GM12874 (cell line): ENCODE results near the gene PPP1R15B.

Source experiments
- CTCF ChIP-seq: IDR thresholded peaks from 2 replicates; pipeline ENCODE4 v1.5.1; 2011; ENCODE audit warnings: low read depth, mild to moderate bottlenecking, control low read depth, low read length, moderate library complexity; ENCODE audit not compliant: insufficient read depth

PPP1R15B gene

GRCh38 chr1:204376465-204376864 is 35.2 kb downstream of the PPP1R15B start:
- TF ChIP-seq CTCF, result no peak

- TF ChIP-seq CTCF, result no peak
Measured at GRCh38 chr1:204373911-204374310, 37.7 kb downstream of the PPP1R15B start.

GRCh38 chr1:204370176-204370575 is 41.4 kb downstream of the PPP1R15B start:
- no peak for TF ChIP-seq CTCF

GRCh38 chr1:204368996-204369726 is 42.5 kb downstream of the PPP1R15B start:
- TF ChIP-seq CTCF, result no peak

GRCh38 chr1:204367956-204368355 is 43.7 kb downstream of the PPP1R15B start:
- no peak for TF ChIP-seq CTCF

- no peak for TF ChIP-seq CTCF
Measured at GRCh38 chr1:204367193-204367858, 44.3 kb downstream of the PPP1R15B start.

GRCh38 chr1:204366759-204367158 is 44.9 kb downstream of the PPP1R15B start:
- TF ChIP-seq CTCF, result peak; percentile 60
